Sigmoid colon (tissue), 4 donors: Measurements from ENCODE around the gene ARHGAP6.
A peak's percentile ranks its signal among the peaks of the same experiment; 100 is the strongest.

Experiments used
- POLR2AphosphoS5 ChIP-seq, 4 donors: sonication (generic); formaldehyde crosslinking; IDR thresholded peaks; one replicate each; pipeline ENCODE4 v1.6.1; 2017; ENCODE audit warnings: antibody characterized with exemption in 4 of 4
- TF ChIP-seq, protein P1 (sequence below), 4 experiments: fragments of 450-650 bp in 3 of 4; fragments of 200-600 bp in 1 of 4; IDR thresholded peaks; one replicate each; pipeline ENCODE4 v1.5.1; 2016 to 2019; ENCODE audit warnings: antibody characterized with exemption in 4 of 4, mild to moderate bottlenecking in 3 of 4, moderate library complexity in 2 of 4

DNA sequence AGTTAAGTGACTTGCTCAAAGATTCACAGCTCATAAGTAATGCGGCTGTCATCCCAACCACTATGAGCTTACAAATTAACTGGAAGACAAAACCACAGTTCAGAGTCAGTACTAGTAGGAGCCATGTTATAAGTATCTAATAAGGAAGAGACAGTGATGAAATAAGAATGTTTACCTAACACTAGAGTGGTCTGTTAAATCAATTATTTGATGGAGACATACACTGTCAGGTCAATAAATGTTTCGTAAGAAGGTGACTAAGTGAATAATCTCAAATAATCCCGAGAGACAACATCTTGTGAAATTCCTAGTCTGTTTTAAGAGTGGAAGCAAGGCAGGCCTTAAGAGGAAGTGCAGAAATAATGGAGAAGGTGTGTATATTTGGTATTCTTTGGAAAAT, 398.3 kb downstream of the ARHGAP6 start:
- TF ChIP-seq, protein P1, sequence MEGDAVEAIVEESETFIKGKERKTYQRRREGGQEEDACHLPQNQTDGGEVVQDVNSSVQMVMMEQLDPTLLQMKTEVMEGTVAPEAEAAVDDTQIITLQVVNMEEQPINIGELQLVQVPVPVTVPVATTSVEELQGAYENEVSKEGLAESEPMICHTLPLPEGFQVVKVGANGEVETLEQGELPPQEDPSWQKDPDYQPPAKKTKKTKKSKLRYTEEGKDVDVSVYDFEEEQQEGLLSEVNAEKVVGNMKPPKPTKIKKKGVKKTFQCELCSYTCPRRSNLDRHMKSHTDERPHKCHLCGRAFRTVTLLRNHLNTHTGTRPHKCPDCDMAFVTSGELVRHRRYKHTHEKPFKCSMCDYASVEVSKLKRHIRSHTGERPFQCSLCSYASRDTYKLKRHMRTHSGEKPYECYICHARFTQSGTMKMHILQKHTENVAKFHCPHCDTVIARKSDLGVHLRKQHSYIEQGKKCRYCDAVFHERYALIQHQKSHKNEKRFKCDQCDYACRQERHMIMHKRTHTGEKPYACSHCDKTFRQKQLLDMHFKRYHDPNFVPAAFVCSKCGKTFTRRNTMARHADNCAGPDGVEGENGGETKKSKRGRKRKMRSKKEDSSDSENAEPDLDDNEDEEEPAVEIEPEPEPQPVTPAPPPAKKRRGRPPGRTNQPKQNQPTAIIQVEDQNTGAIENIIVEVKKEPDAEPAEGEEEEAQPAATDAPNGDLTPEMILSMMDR (IDR thresholded peaks at IDR 0.05) = no peak
- TF ChIP-seq POLR2AphosphoS5 (IDR thresholded peaks at IDR 0.05) = peak in 1 of 4 donors; percentile 19
